H9 (cell line): ENCODE results near the gene NR1D1. TPM values are rescaled to one million over a fixed set of nuclear protein-coding genes. Genes with fewer than 3 reads are reported as not detected.

ENCODE experiments used
- DNase-seq: peaks from one replicate; pipeline ENCODE4 v3.0.0-alpha.2; 2017
- H2AFZ ChIP-seq: one replicate; pipeline ENCODE4 v1.6.1; 2013; ENCODE audit warnings: mild to moderate bottlenecking, low read length, control low read depth, moderate library complexity
- H2AK5ac ChIP-seq: 2 replicates; pipeline ENCODE4 v1.6.1; 2013; ENCODE audit warnings: low read length, control low read depth, mixed read lengths; ENCODE audit not compliant: insufficient read length
- H2BK120ac ChIP-seq: one replicate; pipeline ENCODE4 v1.6.1; 2013; ENCODE audit warnings: low read depth, mild to moderate bottlenecking, low read length, control low read depth, inconsistent platforms; ENCODE audit not compliant: poor library complexity, severe bottlenecking
- H2BK12ac ChIP-seq: 2 replicates; pipeline ENCODE4 v1.6.1; 2013; ENCODE audit warnings: low read length, control low read depth, mixed read lengths, low read depth; ENCODE audit not compliant: insufficient read length
- H2BK15ac ChIP-seq: 2 replicates; pipeline ENCODE4 v1.6.1; 2013; ENCODE audit warnings: low read depth, low read length, control low read depth
- H2BK20ac ChIP-seq: one replicate; pipeline ENCODE4 v1.6.1; 2013; ENCODE audit warnings: low read depth, mild to moderate bottlenecking, low read length, control low read depth, inconsistent platforms; ENCODE audit not compliant: poor library complexity, severe bottlenecking
- H2BK5ac ChIP-seq: 2 replicates; pipeline ENCODE4 v1.6.1; 2013; ENCODE audit warnings: low read length, control low read depth, mixed read lengths; ENCODE audit not compliant: insufficient read length
- H3K14ac ChIP-seq: 2 replicates; pipeline ENCODE4 v1.6.1; 2013; ENCODE audit warnings: low read length, control low read depth; ENCODE audit not compliant: insufficient read depth
- H3K18ac ChIP-seq: 2 replicates; pipeline ENCODE4 v1.6.1; 2013; ENCODE audit warnings: low read depth, mild to moderate bottlenecking, mixed read lengths, low read length, control low read depth; ENCODE audit not compliant: insufficient read length
- H3K23ac ChIP-seq: 2 replicates; pipeline ENCODE4 v1.6.1; 2013; ENCODE audit warnings: low read length, control low read depth, mixed read lengths, low read depth; ENCODE audit not compliant: insufficient read length
- H3K23me2 ChIP-seq: 2 replicates; pipeline ENCODE4 v1.6.1; 2013; ENCODE audit warnings: low read depth, mild to moderate bottlenecking, mixed read lengths, low read length, control low read depth; ENCODE audit not compliant: insufficient read length, poor library complexity, severe bottlenecking
- H3K27ac ChIP-seq: 2 replicates; pipeline ENCODE4 v1.5.1; 2013; ENCODE audit warnings: low read length, control low read depth, mixed read lengths, low read depth; ENCODE audit not compliant: insufficient read length
- H3K27me3 ChIP-seq: 2 replicates; pipeline ENCODE4 v1.6.1; 2013; ENCODE audit warnings: low read length, control low read depth, inconsistent platforms; ENCODE audit not compliant: insufficient read depth
- H3K4ac ChIP-seq: 2 replicates; pipeline ENCODE4 v1.6.1; 2013; ENCODE audit warnings: low read depth, mild to moderate bottlenecking, control low read depth, inconsistent platforms, low read length, moderate library complexity
- H3K4me1 ChIP-seq: 2 replicates; pipeline ENCODE4 v1.6.1; 2013; ENCODE audit warnings: low read length, control low read depth, inconsistent platforms; ENCODE audit not compliant: insufficient read depth
- H3K4me2 ChIP-seq: 2 replicates; pipeline ENCODE4 v1.6.1; 2013; ENCODE audit warnings: low read length, control low read depth, mixed read lengths; ENCODE audit not compliant: insufficient read length, insufficient read depth
- H3K56ac ChIP-seq: 2 replicates; pipeline ENCODE4 v1.6.1; 2013; ENCODE audit warnings: low read depth, mild to moderate bottlenecking, mixed read lengths, low read length, control low read depth; ENCODE audit not compliant: insufficient read length
- H3K79me1 ChIP-seq: 2 replicates; pipeline ENCODE4 v1.6.1; 2013; ENCODE audit warnings: low read depth, mild to moderate bottlenecking, moderate library complexity, low read length, control low read depth, inconsistent platforms; ENCODE audit not compliant: insufficient read depth, poor library complexity, severe bottlenecking
- H3K79me2 ChIP-seq: 2 replicates; pipeline ENCODE4 v1.6.1; 2013; ENCODE audit warnings: low read length, control low read depth, inconsistent platforms; ENCODE audit not compliant: insufficient read depth
- H3K9ac ChIP-seq: 2 replicates; pipeline ENCODE4 v1.6.1; 2013; ENCODE audit warnings: low read length, control low read depth, mixed read lengths; ENCODE audit not compliant: insufficient read length; ENCODE audit errors: extremely low read depth
- H3K9me3 ChIP-seq: one replicate; pipeline ENCODE4 v1.6.1; 2013; ENCODE audit warnings: low read depth, low read length, inconsistent platforms; ENCODE audit not compliant: control insufficient read depth
- H3T11ph ChIP-seq: one replicate; pipeline ENCODE4 v1.6.1; 2013; ENCODE audit warnings: mild to moderate bottlenecking, low read length, control low read depth, inconsistent platforms
- H4K20me1 ChIP-seq: one replicate; pipeline ENCODE4 v1.6.1; 2013; ENCODE audit not compliant: control insufficient read depth, insufficient read length, insufficient read depth
- H4K5ac ChIP-seq: 2 replicates; pipeline ENCODE4 v1.6.1; 2013; ENCODE audit warnings: low read depth, mild to moderate bottlenecking, mixed read lengths, low read length, control low read depth; ENCODE audit not compliant: insufficient read length
- H4K8ac ChIP-seq: replicated peaks from 2 replicates; pipeline ENCODE4 v1.6.1; 2013; ENCODE audit warnings: low read length, control low read depth, mixed read lengths, low read depth; ENCODE audit not compliant: insufficient read length
- H4K91ac ChIP-seq: 2 replicates; pipeline ENCODE4 v1.6.1; 2013; ENCODE audit warnings: low read depth, mild to moderate bottlenecking, moderate library complexity, mixed read lengths, low read length, control low read depth; ENCODE audit not compliant: insufficient read length
- H3K27ac Mint-ChIP-seq, 3 experiments: 2 replicates in 2 of 3; 3 replicates in 1 of 3; pipeline ENCODE4 v1.8.0; 2020 to 2021; ENCODE audit warnings: mixed read lengths in 3 of 3, mild to moderate bottlenecking in 1 of 3, moderate library complexity in 1 of 3
- H3K27me3 Mint-ChIP-seq: 2 replicates; pipeline ENCODE4 v1.8.0; 2021; ENCODE audit warnings: low read depth, mild to moderate bottlenecking, moderate library complexity, mixed read lengths
- H3K36me3 Mint-ChIP-seq, 3 experiments: 2 replicates in 2 of 3; 3 replicates in 1 of 3; pipeline ENCODE4 v1.8.0; 2020 to 2021; ENCODE audit warnings: low read depth in 3 of 3, mixed read lengths in 3 of 3; ENCODE audit not compliant: insufficient read depth in 1 of 3
- H3K4me1 Mint-ChIP-seq, 2 experiments: 2 replicates each; pipeline ENCODE4 v1.8.0; 2020; ENCODE audit warnings: mixed read lengths in 2 of 2
- H3K4me3 Mint-ChIP-seq, 2 experiments: 2 replicates in 1 of 2; 3 replicates in 1 of 2; pipeline ENCODE4 v1.8.0; 2020 to 2021; ENCODE audit warnings: mild to moderate bottlenecking in 2 of 2, mixed read lengths in 2 of 2, moderate library complexity in 1 of 2
- H3K9me3 Mint-ChIP-seq, 2 experiments: 2 replicates in 1 of 2; 3 replicates in 1 of 2; pipeline ENCODE4 v1.8.0; 2020; ENCODE audit warnings: mild to moderate bottlenecking in 2 of 2, mixed read lengths in 2 of 2, moderate library complexity in 1 of 2
- CTCF ChIP-seq: fragments of 200-600 bp; sonication (generic); conservative IDR thresholded peaks from 3 replicates; pipeline ENCODE4 v1.8.0; 2021; ENCODE audit warnings: antibody characterized with exemption, mild to moderate bottlenecking
- WGBS: extraction: QIAGEN DNeasy Blood & Tissue Kit; methylation state at CpG from one replicate; pipeline ENCODE4 v1.1.7; 2013; ENCODE audit warnings: missing lambda C conversion rate, low lambda C conversion rate, mixed read lengths; ENCODE audit not compliant: insufficient read length; ENCODE audit errors: extremely low coverage; 5-methylcytosine and 5-hydroxymethylcytosine counted together
- total RNA-seq: library from RNA; stranded (reverse); gene quantifications from 2 replicates; pipeline ENCODE4 v1.2.1, GENCODE V29; 2021

Gene NR1D1
- total RNA-seq, 1 experiment from 2014 or later: 8.6 TPM

- H3K18ac ChIP-seq: peak overlapping the region; percentile 9
- H3K4me2 ChIP-seq: peak overlapping the region; percentile 37
- no peak overlapping the region for H4K5ac ChIP-seq
- no peaks in the 10 kb centered on the region for H3K79me2 ChIP-seq
- no peak for TF ChIP-seq CTCF
- H3T11ph ChIP-seq: no peak overlapping the region
- H3K27ac Mint-ChIP-seq: peak overlapping the region in 1 of 3 experiments; percentile 86; a peak in 1 of 7 replicates
- H2BK12ac ChIP-seq: peak overlapping the region; percentile 40
- H2AFZ ChIP-seq: no peak overlapping the region
- no peak overlapping the region for H3K56ac ChIP-seq
- H3K4ac ChIP-seq: no peak overlapping the region
- no peak overlapping the region for H4K8ac ChIP-seq
- H3K9me3 Mint-ChIP-seq: no peaks in the 10 kb centered on the region; a peak in 1 of 5 replicates
- no peak overlapping the region for H2BK20ac ChIP-seq
- H2AK5ac ChIP-seq: no peak overlapping the region
- DNase-seq: peak; percentile 46
- H4K20me1 ChIP-seq: no peaks in the 10 kb centered on the region
- peak overlapping the region in 1 of 2 experiments; percentile 26; a peak in 2 of 5 replicates for H3K4me3 Mint-ChIP-seq
- no peak overlapping the region for H2BK15ac ChIP-seq
- H2BK120ac ChIP-seq: no peak overlapping the region
- H3K4me1 ChIP-seq: peaks cover 27% of the 10 kb centered on the region; the same call in 1 of the 2 replicates
- H3K79me1 ChIP-seq: no peaks in the 10 kb centered on the region
- no peaks in the 10 kb centered on the region for H3K23me2 ChIP-seq
- peak overlapping the region; percentile 53; the same call in 1 of the 2 replicates for H3K14ac ChIP-seq
- H3K9ac ChIP-seq: no peak overlapping the region
- no peaks in the 10 kb centered on the region for H3K36me3 Mint-ChIP-seq
- H3K27me3 Mint-ChIP-seq: peaks cover 51% of the 10 kb centered on the region
- H3K27ac ChIP-seq: no peak overlapping the region
- peaks cover 2% of the 10 kb centered on the region; the same call in 1 of the 2 replicates for H3K27me3 ChIP-seq
- no peaks in the 10 kb centered on the region for H3K9me3 ChIP-seq
- H3K4me1 Mint-ChIP-seq: peaks cover 80 to 89% of the 10 kb centered on the region in 2 experiments
- no CpG with 5 or more reads among the region's 20 CpGs for WGBS
- no peak overlapping the region for H2BK5ac ChIP-seq
- H4K91ac ChIP-seq: no peak overlapping the region
- no peak overlapping the region for H3K23ac ChIP-seq
Measured at GRCh38 chr17:40106760-40107521, 6.6 kb upstream of the NR1D1 start.
